ENCODE results near the gene PARD6G. TPM values are rescaled to one million over a fixed set of nuclear protein-coding genes. Genes with fewer than 3 reads are reported as not detected.
"Not testable (repeated sequence)": the region's sequence is repeated elsewhere in the genome, so short reads cannot be mapped to it uniquely, and the experiment has no call there.

The PARD6G gene
- polyA plus RNA-seq, 1 of the 3 experiments (the other 2 are of a cell fraction): 4.3 TPM

GRCh38 chr18:80262241-80263033 is 15.1 kb upstream of the PARD6G start:
- CTCF ChIA-PET; H2AFZ ChIP-seq (ENCODE audit: low read depth): not testable (repeated sequence)
- 91% methylated on average over 73 of the region's 91 CpGs for WGBS (ENCODE audit: low lambda C conversion rate)

GRCh38 chr18:80259610-80260009 is 12.3 kb upstream of the PARD6G start:
- Histone ChIP-seq H3K9me3 (no peaks in the 10 kb centered on the region), H4K20me1 (ENCODE audit: insufficient read depth) (no peaks in the 10 kb centered on the region), H3K27ac (ENCODE audit: low read depth in 2 of 2, low read length in 1 of 2) (no peak overlapping the region), H2AFZ (ENCODE audit: low read depth) (no peak overlapping the region), H3K27me3 (ENCODE audit: insufficient read depth) (no peaks in the 10 kb centered on the region), H3F3A (replicated peaks; ENCODE audit: insufficient read depth) (no peaks in the 10 kb centered on the region), H3K9ac (no peak overlapping the region), H3K9me2 (no peaks in the 10 kb centered on the region), H3K36me3 (replicated peaks in 1 of 2; ENCODE audit: control insufficient read depth in 1 of 2, insufficient read depth in 2 of 2, low read length in 1 of 2) (no peaks in the 10 kb centered on the region), H3K79me2 (ENCODE audit: insufficient read depth) (no peaks in the 10 kb centered on the region), H3K4me1 (ENCODE audit: control insufficient read depth in 1 of 2, insufficient read depth in 2 of 2, low read depth in 1 of 2, low read length in 1 of 2) (no peaks in the 10 kb centered on the region), H3K4me2 (no peak overlapping the region), H3K4me3 (ENCODE audit: low read depth in 2 of 2, low read length in 1 of 2) (no peak overlapping the region)
- DNase-seq: no peak
- WGBS (ENCODE audit: low lambda C conversion rate): 33% methylated on average over 4 of the region's 4 CpGs
- CTCF ChIA-PET: no interaction called here
- POLR2A ChIA-PET: no interaction called here
- TF ChIP-seq JUND (IDR thresholded peaks at IDR 0.05): no peak
- TF ChIP-seq CTCF (IDR thresholded peaks at IDR 0.05): no peak
- no peak for TF ChIP-seq RXRA (IDR thresholded peaks at IDR 0.05; ENCODE audit: borderline replicate concordance, low read depth)
- TF ChIP-seq FOSL2 (IDR thresholded peaks at IDR 0.05; ENCODE audit: borderline replicate concordance, low read depth): no peak
- no peak for TF ChIP-seq FOXJ3 (CRISPR knock-in tag; IDR thresholded peaks at IDR 0.05)
- TF ChIP-seq SIN3A (IDR thresholded peaks at IDR 0.05; ENCODE audit: borderline replicate concordance, low read depth, low read length): no peak
- TF ChIP-seq CHD2 (IDR thresholded peaks at IDR 0.05; ENCODE audit: low read length, partially characterized antibody): no peak
- no peak for TF ChIP-seq TCF12 (IDR thresholded peaks at IDR 0.05)
- no peak for TF ChIP-seq NRF1 (IDR thresholded peaks at IDR 0.05; ENCODE audit: low read depth, low read length)
- TF ChIP-seq, protein P1, sequence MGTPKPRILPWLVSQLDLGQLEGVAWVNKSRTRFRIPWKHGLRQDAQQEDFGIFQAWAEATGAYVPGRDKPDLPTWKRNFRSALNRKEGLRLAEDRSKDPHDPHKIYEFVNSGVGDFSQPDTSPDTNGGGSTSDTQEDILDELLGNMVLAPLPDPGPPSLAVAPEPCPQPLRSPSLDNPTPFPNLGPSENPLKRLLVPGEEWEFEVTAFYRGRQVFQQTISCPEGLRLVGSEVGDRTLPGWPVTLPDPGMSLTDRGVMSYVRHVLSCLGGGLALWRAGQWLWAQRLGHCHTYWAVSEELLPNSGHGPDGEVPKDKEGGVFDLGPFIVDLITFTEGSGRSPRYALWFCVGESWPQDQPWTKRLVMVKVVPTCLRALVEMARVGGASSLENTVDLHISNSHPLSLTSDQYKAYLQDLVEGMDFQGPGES (IDR thresholded peaks at IDR 0.05; ENCODE audit: low read depth, low read length): no peak
- TF ChIP-seq, protein P2, sequence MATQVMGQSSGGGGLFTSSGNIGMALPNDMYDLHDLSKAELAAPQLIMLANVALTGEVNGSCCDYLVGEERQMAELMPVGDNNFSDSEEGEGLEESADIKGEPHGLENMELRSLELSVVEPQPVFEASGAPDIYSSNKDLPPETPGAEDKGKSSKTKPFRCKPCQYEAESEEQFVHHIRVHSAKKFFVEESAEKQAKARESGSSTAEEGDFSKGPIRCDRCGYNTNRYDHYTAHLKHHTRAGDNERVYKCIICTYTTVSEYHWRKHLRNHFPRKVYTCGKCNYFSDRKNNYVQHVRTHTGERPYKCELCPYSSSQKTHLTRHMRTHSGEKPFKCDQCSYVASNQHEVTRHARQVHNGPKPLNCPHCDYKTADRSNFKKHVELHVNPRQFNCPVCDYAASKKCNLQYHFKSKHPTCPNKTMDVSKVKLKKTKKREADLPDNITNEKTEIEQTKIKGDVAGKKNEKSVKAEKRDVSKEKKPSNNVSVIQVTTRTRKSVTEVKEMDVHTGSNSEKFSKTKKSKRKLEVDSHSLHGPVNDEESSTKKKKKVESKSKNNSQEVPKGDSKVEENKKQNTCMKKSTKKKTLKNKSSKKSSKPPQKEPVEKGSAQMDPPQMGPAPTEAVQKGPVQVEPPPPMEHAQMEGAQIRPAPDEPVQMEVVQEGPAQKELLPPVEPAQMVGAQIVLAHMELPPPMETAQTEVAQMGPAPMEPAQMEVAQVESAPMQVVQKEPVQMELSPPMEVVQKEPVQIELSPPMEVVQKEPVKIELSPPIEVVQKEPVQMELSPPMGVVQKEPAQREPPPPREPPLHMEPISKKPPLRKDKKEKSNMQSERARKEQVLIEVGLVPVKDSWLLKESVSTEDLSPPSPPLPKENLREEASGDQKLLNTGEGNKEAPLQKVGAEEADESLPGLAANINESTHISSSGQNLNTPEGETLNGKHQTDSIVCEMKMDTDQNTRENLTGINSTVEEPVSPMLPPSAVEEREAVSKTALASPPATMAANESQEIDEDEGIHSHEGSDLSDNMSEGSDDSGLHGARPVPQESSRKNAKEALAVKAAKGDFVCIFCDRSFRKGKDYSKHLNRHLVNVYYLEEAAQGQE (IDR thresholded peaks at IDR 0.05; ENCODE audit: low read depth, low read length): no peak
- TF ChIP-seq GABPA (IDR thresholded peaks at IDR 0.05; ENCODE audit: low read depth): no peak
- TF ChIP-seq SMC3 (IDR thresholded peaks at IDR 0.05; ENCODE audit: low read depth, low read length): no peak
- TF ChIP-seq YY1 (IDR thresholded peaks at IDR 0.05; ENCODE audit: low read depth): no peak
- no peak for TF ChIP-seq MXI1 (IDR thresholded peaks at IDR 0.05; ENCODE audit: low read depth, low read length)

More at GRCh38 chr18:80262241-80263033, 15.1 kb upstream of the PARD6G start:
- H3K27me3 ChIP-seq (ENCODE audit: insufficient read depth); H4K20me1 ChIP-seq (ENCODE audit: insufficient read depth); DNase-seq; H3K4me2 ChIP-seq; H3K9me2 ChIP-seq; POLR2A ChIA-PET; H3K27ac ChIP-seq (ENCODE audit: low read depth in 2 of 2, low read length in 1 of 2); H3K4me1 ChIP-seq (ENCODE audit: control insufficient read depth in 1 of 2, insufficient read depth in 2 of 2, low read depth in 1 of 2, low read length in 1 of 2); H3K79me2 ChIP-seq (ENCODE audit: insufficient read depth); H3K36me3 ChIP-seq (replicated peaks in 1 of 2; ENCODE audit: control insufficient read depth in 1 of 2, insufficient read depth in 2 of 2, low read length in 1 of 2); H3F3A ChIP-seq (replicated peaks; ENCODE audit: insufficient read depth); H3K9me3 ChIP-seq; H3K4me3 ChIP-seq (ENCODE audit: low read depth in 2 of 2, low read length in 1 of 2); H3K9ac ChIP-seq: not testable (repeated sequence)
- TF ChIP-seq CTCF (IDR thresholded peaks at IDR 0.05): peak; percentile 54

All from SK-N-SH (cell line).